ENCODE measurements around the gene PLB1.

- TF ChIP-seq PBX3 (IDR thresholded peaks at IDR 0.05) (no peak), CTCF (IDR thresholded peaks at IDR 0.05) (no peak), RNF2 (IDR thresholded peaks at IDR 0.05; ENCODE audit: borderline replicate concordance, low read depth) (no peak), HDAC2 (IDR thresholded peaks at IDR 0.05) (no peak), POLR2A (IDR thresholded peaks at IDR 0.05; ENCODE audit: low read length) (no peak), ELK1 (IDR thresholded peaks at IDR 0.05; ENCODE audit: low read depth, low read length) (no peak), REST (IDR thresholded peaks at IDR 0.05) (no peak), HES2 (IDR thresholded peaks at IDR 0.05) (no peak), CHD2 (IDR thresholded peaks at IDR 0.05; ENCODE audit: low read length, partially characterized antibody) (no peak)
Observed at GRCh38 chr2:28665041-28665704, 169.3 kb downstream of the PLB1 start.

All from A549 (cell line).